Activated T-cell treated with anti-CD3 and anti-CD28 coated beads for 24 hours (primary cell): ENCODE results near the gene LRRFIP1.
"Not testable (repeated sequence)": the region's sequence is repeated elsewhere in the genome, so short reads cannot be mapped to it uniquely, and the experiment has no call there.

Experiments used
- DNase-seq: peaks from one replicate; pipeline ENCODE4 v3.0.0-alpha.2; 2020; ENCODE audit warnings: low read depth

LRRFIP1 gene

GRCh38 chr2:237627441-237628246, at the start of gene LRRFIP1:
LRRFIP1 (plus strand) TSS chr2:237627587; CDS start chr2:237627645, 58 bp downstream.
- DNase-seq = no peak

- DNase-seq = no peak
Observed at GRCh38 chr2:237577956-237578870, 49.2 kb upstream of the LRRFIP1 start.

- DNase-seq = no peak
Observed at GRCh38 chr2:237581326-237581725, 46.1 kb upstream of the LRRFIP1 start.

GRCh38 chr2:237581751-237582746, 45.3 kb upstream of the LRRFIP1 start:
- DNase-seq = peak; percentile 40

GRCh38 chr2:237583385-237584295, 43.7 kb upstream of the LRRFIP1 start:
- DNase-seq = no peak

GRCh38 chr2:237585590-237586221, 41.7 kb upstream of the LRRFIP1 start:
- DNase-seq = no peak

GRCh38 chr2:237588044-237588696, 39.2 kb upstream of the LRRFIP1 start:
- no peak for DNase-seq

- DNase-seq = no peak
Observed at GRCh38 chr2:237590272-237591140, 36.9 kb upstream of the LRRFIP1 start, which contains the start of gene RAB17. RAB17 (minus strand) TSS chr2:237590734; CDS start chr2:237586154, 4,580 bp downstream.

GRCh38 chr2:237591141-237591881, 36.1 kb upstream of the LRRFIP1 start:
- DNase-seq = no peak

GRCh38 chr2:237592425-237592980, 34.9 kb upstream of the LRRFIP1 start:
- no peak for DNase-seq

- DNase-seq = no peak
Observed at GRCh38 chr2:237593036-237593435, 34.4 kb upstream of the LRRFIP1 start.

- DNase-seq = no peak
Observed at GRCh38 chr2:237593596-237594320, 33.6 kb upstream of the LRRFIP1 start.

- DNase-seq = no peak
Observed at GRCh38 chr2:237594514-237594871, 32.9 kb upstream of the LRRFIP1 start.

- DNase-seq = not testable (repeated sequence)
Observed at GRCh38 chr2:237595829-237596519, 31.4 kb upstream of the LRRFIP1 start.

- DNase-seq = no peak
Observed at GRCh38 chr2:237596520-237597195, 30.7 kb upstream of the LRRFIP1 start.
